NCI-H524 (cell line): ENCODE results near the gene TNFAIP2.

Experiments used
- DNase-seq, 2 experiments: peaks; one replicate each; lab custom pipeline; 2025; lab: John Stamatoyannopoulos, UW

TNFAIP2 gene

DNA sequence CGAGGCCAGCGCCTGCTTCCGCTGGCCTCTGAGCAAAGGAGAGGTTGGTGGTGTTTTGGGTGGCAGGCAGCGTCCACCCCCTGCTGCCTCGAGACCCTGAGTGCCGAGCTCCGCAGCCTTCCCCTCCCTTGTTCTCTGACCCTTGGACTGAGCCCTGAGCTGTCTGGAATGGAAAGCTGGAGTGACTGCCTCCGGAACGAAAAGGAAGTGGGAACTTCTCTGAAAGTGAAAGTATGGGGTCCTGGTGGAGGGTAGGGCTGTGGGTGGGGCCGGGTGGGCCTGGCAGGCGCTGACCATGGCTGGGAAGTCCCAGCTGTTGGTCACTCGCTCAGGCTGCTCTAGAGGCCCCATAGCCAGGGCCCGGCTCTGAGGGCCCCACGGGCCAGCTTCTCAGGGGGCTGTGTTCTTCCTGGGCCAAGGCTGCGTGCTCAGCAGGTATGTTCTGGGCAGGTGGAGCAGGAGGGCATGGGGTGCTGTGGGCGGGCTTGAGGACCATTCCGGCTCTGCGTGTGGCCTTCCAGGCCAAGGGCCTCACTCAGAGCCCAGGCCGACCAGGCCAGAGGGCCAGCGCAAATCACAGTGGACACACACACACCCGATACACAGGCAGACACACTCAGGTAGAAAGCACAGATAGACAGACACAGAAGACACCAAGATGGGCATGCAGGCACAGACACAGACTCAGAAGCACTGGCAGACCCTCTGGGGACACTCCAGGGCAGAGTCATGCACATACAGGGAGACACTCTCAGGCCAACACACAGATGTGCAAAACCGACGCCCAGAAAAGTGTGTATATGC, 28.7 kb upstream of the TNFAIP2 start, which contains the start of gene EXOC3L4:
Gene EXOC3L4, plus strand, starts transcription at position 320 of the 804 bp plus-strand sequence. CDS start 5,495 bp downstream, outside the sequence.
- DNase-seq = no peak

DNA sequence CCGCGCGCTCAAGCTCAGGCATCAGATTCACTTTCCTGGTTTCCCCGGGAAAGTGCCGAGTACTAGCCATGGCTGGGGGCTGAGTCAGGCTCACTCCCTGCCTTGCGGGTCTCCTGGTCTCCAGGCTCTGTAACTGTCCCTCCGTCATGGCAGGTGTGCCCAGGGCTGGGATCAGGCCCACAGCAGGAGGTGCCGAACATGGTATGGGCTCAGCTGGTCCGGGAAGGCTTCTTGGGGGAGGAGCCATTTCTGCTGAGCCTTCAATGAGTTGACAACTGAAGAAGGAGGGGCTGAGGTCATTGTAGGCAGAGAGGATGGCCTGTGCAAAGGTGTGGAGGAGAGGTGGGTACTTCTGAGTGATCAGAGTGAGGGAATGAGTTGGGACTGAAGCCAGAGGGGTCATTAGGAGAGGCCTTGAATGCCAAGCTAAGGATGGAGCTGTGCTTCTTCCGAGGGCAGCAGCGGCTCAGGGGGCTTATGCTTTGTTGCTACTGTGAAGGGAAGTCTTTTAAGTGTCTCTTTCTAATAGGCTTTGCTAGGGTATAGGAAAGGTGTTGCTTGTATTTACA, 28.0 kb upstream of the TNFAIP2 start:
- no peak for DNase-seq

DNA sequence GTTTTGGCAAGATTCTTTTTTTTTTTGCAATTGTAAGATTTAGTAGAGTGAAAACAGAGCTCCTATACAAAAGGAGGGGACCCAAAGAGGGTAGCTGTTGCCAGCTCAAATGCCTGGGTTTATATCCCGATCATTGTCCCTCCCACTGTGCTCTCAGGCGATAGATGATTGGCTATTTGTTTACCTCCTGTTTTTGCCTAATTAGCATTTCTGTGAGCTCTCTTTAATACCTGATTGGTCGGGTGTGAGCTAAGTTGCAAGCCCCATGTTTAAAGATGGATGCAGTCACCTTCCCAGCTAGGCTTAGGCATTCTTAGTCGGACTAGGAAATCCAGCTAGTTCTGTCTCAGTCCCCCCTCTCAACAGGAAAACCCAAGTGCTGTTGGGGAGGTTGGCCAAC, 26.9 kb upstream of the TNFAIP2 start:
- DNase-seq = no peak

DNA sequence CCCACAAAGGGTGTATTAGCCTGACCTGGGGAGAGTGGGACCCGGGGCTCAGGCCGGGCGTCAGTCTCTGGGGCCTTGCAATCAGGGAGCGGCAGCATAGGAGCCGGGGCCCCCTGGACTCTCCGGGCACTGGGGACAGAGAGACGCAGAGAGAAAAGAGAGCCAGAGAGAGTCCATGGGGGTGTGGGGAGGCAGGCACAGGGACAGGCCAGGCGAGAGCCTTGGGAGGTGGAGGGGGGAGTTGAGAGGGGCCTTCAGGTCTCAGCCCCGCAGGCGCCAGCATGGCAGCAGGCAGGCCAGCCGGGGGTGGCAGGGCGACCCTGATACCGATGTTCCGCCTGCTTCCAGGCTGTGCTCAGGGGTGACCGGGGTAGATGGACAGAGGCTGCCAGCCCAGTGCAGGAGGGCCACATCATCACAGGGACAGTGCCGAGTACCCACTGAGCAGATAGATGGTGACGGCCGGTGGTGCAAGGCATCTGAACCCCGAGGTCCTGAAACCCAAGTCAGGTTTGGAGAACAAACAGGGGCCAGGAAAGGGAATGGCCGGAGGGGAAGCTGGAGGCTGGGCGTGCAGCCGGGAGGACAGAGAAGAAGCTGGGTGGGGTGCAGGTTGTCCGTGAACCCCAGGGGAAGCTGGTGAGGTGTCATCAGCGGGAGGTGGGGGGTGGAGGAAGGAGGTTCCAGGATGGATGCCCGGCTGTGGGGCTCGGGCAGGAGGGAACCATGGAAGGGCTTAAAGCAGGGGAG, 25.8 kb upstream of the TNFAIP2 start:
- DNase-seq = no peak

DNA sequence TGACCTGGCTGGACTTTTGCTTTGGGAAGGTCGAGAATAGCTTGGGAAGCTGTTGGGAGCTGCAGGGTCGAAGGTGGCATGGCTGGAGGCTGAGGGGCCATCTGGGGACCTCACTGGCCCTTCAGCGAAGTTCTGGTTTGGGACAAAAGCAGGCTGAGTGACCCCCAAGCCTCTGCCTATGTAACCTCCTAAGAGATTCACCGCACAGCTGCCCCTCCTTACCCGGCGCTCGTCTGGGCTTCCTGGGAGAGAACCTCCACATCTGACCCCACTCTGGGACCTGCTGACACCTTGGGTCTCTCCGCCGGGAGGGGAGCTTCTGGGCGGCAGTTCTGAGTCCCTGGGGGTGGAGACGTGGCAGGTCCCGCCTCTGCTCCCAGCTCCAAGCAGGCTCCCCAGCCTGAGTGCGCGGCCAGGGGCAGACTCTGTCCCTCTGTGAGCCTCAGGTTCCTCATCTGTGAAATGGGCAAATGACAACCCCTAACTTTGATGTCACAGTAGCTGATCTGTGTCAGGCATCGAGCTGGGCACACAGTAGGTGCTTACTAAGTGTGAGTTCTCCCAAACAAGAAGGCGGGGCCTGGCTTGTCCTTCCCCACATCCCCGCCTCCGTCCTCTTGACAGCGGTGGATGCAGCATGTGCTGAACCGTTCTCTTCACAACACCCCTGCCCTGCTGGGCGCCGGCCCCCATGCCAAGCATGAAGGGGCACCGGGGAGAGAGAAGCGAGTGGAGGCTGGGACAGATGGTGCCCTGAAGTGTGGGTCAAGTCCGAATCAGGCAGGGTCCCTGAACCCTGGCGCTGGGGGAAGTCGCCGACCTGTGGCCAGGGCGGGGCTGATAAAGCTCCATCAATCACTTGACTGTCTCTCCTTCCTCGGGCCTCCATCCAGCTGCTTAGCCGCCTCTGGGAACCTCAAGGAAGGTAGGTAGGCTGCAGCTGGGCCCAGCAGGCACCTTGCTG, 25.0 kb upstream of the TNFAIP2 start:
- DNase-seq = no peak

DNA sequence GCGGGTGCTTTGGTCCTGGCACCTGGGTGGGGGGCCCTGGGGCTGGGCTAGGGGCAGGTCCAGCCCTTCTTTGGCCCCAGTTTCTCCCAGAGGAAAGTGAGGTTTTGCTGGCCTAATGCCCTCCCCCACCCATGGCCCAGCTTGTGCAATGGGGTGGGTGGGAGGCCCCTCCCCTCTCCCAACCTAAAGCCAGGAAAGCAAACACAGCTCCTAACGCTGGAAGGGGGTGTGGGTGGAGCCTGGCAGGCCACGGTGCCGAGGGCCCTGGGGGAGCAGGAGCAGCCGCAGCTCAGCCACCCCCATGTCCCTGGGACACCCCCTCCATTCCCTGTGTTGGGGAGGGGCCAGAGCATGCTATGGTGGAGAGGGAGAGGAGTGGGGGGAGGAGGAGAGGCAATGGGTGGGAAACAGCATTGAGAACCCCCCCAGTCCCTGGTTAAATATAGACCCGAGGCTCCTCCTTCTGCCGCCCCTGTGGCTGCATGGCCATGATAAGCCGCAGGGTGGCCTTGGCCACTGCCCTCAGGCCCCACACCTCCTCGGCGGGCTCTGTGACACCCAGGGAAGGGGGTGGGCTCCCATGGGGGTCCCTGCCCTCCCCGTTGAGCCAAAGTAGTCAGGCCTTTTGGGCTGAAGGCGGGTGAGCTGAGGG, 24.1 kb upstream of the TNFAIP2 start:
- no peak for DNase-seq

DNA sequence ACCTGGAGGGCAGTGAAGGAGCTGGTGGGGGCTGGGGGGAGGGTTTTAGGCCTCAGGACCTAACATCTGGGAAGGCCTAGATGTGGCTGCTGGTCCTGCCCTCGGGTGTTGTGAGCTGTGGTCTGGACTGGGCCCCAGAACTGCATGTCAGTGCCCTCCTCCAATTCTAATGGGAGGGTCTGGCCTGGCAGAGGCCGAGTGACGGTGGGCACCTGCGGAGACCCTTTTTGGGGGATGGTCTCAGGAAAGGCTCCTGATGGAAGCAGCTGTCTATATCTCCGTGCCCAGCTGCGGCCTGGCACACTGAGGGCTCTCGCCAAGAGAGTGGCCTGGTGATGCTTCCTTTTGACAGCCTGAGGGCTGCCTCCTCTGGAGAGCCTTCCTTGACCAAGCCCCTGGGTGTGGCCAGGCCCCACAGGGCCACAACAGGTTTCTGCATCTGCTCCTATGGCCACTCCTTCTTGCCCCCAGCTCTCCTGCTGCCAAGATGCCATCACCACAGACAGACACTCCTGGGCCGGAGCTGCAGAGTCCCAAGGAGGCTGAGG, 23.5 kb upstream of the TNFAIP2 start:
- no peak for DNase-seq

DNA sequence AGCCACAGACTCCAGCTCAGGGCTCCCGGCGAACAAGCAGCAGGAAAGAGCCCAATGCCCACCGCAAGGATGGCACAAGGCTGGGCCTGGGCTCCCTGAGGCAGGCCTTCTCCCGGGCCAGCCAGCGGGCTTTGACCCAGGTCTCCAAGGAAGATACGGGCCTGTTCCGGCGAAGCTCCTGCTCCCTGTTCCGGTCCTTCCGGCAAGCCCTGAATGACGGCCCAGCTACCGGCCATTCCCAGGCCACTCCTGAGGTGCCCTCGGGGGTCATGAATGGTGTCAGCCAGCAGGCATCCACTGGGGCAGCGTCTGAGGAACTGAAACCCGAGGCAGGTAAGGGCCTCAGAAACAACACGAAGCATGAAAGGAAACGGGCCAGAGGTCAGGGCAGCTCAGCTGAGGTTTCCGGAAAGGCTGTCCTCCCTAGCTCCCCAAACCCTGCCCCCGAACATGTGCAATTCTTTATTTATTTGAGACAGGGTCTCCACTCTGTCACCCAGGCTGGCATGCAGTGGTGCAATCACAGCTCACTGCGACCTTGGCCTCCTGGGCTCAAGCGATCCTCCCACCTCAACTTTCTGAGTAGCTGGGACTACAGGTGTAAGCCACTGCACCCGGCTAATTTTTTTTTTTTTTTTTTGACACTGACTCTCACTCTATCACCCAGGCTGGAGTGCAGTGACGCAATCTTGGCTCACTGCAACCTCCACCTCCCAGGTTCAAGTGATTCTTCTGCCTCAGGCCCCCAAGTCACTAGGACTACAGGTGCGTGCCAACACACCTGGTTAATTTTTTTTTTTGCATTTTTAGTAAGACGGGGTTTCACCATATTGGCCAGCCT, 22.8 kb upstream of the TNFAIP2 start:
- no peak for DNase-seq

DNA sequence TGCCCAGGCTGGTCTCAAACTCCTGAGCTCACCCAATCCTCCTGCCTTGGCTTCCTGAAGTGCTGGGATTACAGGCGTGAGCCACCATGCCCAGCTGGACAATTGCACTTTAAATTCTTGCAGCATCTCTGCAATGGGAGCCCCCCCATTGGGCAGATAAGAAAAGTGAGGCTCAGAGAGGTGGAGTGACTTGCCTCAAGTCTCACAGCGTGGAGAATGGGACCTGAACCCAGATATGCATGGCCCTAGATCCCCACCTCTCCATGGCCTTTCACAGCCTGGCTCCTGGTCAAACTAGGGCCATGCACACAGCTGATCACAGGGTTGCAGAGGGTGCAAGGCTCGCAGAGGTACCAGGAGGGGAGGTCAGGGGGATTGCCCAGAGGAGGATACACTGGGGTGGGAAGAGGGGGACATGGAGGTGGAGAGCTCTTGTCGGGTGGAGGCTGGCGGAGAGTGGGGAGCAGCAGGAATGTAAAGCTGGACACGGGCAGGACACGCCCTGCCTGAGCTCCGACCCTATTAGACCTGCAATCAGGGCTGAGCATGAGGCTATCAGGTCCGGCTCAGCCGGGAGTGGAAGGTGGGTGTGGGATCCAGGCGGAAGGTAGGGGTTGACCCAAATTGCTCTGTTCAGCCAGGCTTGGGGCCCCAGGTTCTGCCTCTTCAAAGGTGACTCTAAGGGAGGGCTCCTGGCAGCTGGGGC, 21.9 kb upstream of the TNFAIP2 start:
- no peak for DNase-seq

DNA sequence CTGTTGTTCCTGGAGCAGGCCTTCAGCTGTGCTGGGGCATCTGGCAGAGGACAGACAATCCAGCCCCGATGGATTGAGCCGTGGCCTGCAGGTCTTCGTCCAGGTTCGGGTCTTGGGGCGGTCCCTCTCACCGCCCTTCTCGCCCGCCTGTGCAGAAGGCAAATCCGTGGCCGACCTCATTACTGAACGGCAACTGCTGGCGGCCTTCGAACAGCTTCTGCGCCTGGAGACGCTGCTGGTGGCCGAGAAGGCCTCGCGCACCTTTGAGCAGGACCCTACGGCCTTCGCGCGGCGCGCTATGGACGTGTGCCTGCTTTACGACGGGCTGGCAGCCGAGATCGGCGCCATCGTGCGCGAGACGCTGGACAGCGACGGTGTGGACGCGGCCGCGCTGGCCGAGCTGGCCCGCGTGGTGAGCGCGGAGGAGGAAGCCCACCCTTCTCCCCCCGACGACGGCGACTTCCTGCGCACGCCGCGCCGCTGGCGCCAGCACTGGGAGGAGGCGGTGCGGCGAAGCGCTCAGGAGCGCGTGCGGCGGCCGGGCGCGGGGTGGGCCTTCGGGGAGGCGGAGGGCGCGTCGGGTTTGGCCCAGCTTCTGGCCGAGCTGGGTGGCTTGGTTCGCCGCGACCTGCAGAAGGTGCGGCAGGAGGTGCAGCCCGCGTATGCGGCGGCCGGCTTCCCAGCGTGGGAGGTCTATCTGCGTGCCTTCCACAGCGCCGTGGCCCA, 21.1 kb upstream of the TNFAIP2 start:
- no peak for DNase-seq

DNA sequence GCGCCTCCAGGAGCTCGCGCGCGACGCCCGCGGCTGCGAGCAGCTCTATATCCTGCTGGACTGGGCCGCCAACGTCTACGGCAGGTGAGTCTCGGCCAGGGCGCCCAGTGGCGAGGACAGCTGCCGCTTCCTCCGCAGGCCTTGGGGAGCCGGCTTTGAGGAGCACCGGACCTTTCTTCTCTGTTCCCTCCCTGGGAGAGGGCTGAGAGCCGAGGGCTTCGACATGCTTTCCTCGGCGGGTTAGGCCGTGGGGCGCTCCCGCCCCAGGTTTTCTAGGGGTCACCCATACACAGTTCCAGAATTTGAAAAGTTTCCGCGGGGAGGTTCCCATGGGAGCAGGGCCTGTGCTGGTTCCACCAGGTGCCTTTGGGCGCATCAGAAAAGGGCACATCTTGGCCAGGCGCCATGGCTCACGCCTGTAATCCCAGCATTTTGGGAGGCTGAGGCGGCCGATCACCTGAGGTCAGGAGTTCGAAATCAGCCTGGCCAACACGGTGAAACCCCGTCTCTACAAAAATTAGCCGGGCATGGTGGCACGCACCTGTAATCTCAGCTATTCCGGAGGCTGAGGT, 20.5 kb upstream of the TNFAIP2 start:
- DNase-seq = no peak

DNA sequence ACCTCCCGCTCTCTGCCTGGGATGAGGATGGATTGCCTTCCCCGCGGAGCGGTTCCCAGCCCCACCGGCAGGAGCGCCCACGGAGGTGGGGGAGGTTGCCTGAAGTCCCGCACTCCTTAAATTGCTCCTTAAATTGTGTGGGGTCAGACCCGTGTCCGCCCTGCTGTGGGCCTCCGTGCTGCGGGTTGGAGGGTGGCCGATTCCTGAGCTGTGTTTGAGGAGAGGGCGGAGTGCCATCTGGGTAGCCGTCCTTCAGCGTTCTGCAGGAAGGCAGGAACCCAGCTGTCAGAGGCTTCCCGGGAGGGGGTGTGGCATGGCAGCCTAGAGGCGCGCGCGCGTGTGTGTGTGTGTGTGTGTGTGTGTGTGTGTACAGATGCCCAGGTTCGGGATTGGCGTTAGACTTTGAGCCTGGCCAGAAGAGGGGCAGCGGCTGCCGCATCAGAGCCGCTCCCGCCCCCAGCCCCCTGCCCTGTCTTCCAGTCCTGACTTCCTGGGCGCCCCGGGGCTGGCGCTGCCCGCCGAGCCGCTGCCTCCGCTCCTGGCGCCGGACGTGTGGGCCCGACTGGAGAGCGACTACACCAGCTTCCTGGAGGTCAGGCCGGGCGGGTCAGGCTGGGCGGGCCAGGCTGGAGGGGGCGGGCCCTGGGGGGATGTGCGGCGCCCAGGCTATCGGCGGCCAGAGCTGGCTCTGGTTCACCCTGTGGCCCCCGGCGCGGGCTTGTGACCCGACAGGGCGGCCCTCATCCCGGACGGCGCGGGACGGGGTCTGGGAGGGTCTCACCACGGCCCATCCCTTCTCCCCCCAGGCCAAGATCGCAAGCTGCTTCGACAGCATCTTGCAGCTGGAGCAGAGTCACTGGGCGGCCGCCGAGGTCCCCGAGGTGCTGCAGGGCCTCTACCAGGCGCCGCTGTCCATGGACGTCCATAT, 19.5 kb upstream of the TNFAIP2 start:
- peak; percentile 92 to 97 for DNase-seq

DNA sequence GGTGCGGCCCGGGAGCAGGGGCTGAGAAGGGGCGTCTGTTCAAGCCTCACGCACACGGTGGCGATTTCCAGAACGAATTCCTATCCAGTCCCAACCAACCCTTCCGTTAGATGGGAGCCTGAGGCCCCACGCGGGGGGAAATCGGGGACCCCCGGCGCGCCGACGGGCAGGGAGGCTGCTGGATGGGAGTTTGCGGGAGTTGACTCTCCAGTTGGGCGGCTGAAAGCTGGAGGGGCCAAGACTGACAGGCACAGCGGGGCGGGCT, 18.9 kb upstream of the TNFAIP2 start:
- DNase-seq = peak in 1 of 2 experiments; percentile 67

DNA sequence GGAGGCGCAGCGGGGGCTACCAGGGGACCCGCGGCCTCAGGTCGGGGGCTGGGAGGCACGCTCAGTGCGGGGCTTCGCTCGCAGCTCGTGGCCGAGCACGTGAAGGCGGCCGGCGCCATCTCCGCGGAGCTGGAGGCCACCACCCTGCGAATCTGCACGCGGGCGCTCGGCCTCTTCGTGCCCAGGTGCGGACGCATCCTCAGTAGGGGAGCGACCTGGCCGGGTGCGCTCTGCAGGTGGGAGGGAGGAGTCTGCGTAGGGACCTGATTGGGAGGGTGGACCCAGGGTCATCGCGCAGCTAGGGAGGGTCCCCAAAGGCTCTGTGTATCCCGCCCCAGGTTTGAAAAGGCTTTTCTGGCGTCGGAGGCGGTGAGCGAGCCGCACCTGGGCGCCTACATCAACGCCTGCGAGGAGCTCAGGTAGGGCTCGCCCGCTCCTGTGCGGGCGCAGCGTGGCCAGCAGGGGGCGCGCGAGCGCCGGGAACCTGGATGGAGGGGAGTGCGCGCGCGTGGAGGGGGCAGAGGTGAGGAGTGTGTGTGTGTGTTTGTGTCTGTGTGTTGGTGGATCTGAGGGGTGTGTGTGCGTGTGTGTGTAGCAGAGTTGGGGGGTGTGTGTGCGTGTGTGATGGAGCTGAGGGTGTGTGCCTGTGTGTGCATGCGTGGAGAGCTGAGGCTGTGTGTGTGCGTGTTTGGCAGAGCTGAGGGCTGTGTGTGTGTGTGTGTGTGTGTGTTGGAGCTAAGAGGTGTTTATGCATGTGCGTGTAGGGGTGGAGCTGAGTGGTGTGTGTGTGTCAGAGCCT, 18.4 kb upstream of the TNFAIP2 start:
- peak; percentile 44 to 74 for DNase-seq

DNA sequence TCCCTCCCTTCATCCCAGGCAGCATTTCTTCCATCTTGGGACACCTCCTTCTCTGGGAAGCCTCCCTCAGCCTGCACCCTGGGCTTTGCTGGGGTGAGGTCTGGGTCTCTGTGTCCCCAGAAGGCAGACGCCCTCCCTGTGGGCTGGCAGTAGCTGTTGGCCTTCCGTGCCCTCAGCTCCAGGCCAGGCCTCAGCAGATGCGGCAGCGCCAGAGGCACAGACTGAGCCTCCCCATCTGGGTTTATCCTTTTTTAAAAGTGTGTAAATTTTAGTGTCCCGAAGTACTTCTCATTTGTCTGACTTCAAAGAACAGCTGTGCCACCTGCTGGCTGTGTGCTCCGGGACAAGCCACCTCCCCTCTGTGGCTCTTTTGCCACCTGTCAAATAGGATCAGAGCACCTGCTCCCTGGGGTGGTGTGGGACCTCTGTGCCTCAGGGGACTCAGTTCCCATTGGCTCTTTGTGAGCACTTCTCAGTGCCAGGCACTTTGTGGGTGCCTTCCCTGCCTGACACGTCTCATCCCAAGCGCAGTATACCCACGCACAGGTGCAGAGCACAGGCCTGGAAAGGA, 17.6 kb upstream of the TNFAIP2 start:
- DNase-seq = peak; percentile 96 to 98

DNA sequence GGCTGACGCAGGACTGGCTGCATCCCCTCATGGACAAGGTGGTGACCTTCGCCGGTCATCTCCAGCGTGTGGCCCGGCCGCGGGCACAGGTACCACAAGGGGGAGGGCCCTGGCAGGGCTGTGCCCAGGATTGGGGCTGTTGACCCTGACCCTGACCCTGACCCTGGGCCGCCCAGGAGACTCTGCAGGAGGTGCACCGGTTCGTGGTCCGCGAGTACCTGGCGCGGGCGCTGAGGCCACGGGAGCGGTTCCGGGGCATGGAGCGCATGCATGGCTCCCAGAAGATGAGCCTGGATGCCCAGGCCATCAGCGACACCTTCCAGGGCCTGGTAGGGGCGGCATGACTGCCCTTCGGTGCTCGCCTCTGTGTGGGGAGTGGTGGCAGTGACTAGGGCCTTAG, 15.8 kb upstream of the TNFAIP2 start:
- no peak for DNase-seq
